H1 (cell line): Measurements from ENCODE around the gene TMEM92. TPM values are rescaled to one million over a fixed set of nuclear protein-coding genes. Genes with fewer than 3 reads are reported as not detected.

Experiments used
- CBX5 ChIP-seq: fragments of 300-800, 300-1000 bp; sonication (generic); IDR thresholded peaks from 2 replicates; pipeline ENCODE4 v1.7.1; 2016; ENCODE audit warnings: antibody characterized with exemption, low read length, low read depth
- CHD7 ChIP-seq: fragments of 300-600 bp; sonication (generic); IDR thresholded peaks from 2 replicates; pipeline ENCODE4 v1.7.1; 2012; ENCODE audit warnings: low read length, moderate library complexity, mild to moderate bottlenecking, inconsistent platforms; ENCODE audit not compliant: insufficient replicate concordance
- CTBP2 ChIP-seq: IDR thresholded peaks from 2 replicates; pipeline ENCODE4 v1.7.0; 2011; ENCODE audit warnings: borderline replicate concordance, mild to moderate bottlenecking, moderate library complexity, mixed read lengths, low read length; ENCODE audit not compliant: insufficient read depth, insufficient read length
- GABPA ChIP-seq: IDR thresholded peaks from 2 replicates; pipeline ENCODE4 v1.6.1; 2011; ENCODE audit warnings: mild to moderate bottlenecking, low read length, moderate library complexity, borderline replicate concordance; ENCODE audit not compliant: insufficient read depth
- NANOG ChIP-seq: IDR thresholded peaks from 2 replicates; pipeline ENCODE4 v1.6.1; 2011; ENCODE audit warnings: low read length, low read depth, mild to moderate bottlenecking, inconsistent platforms; ENCODE audit not compliant: insufficient read depth, poor library complexity, severe bottlenecking
- NRF1 ChIP-seq: IDR thresholded peaks from 2 replicates; pipeline ENCODE4 v1.6.1; 2011; ENCODE audit warnings: mild to moderate bottlenecking, low read depth, low read length, improper control_type of control experiment
- RAD21 ChIP-seq, 2 experiments: IDR thresholded peaks in 1 of 2; conservative IDR thresholded peaks in 1 of 2; 2 replicates each; pipeline ENCODE4 v1.6.1; 2011; ENCODE audit warnings: low read depth in 2 of 2, low read length in 2 of 2, improper control_type of control experiment in 1 of 2, inconsistent platforms in 1 of 2, mild to moderate bottlenecking in 1 of 2, moderate library complexity in 1 of 2
- SP2 ChIP-seq: IDR thresholded peaks from 2 replicates; pipeline ENCODE4 v1.6.1; 2012; ENCODE audit warnings: mild to moderate bottlenecking, low read length, inconsistent platforms
- USF2 ChIP-seq: IDR thresholded peaks from 2 replicates; pipeline ENCODE4 v1.6.1; 2011; ENCODE audit warnings: low read length, improper control_type of control experiment
- YY1 ChIP-seq: IDR thresholded peaks from 2 replicates; pipeline ENCODE4 v1.6.1; 2011; ENCODE audit warnings: low read depth, mild to moderate bottlenecking, low read length
- polyA plus RNA-seq, 7 experiments: library from polyadenylated mRNA; depleted of rRNA in 3 of 7; stranded (reverse) in 5 of 7; unstranded in 2 of 7; fragments of >200 nt in 5 of 7; fragments of 200-250 nt in 2 of 7; gene quantifications; 1 replicate in 5 of 7; 2 replicates in 1 of 7; 4 replicates in 1 of 7; pipeline versions ENCODE4 v1.2.1 to v1.2.3, GENCODE V29; 2011 to 2013; ENCODE audit warnings: missing spikeins in 2 of 7, mixed read lengths in 2 of 7
- total RNA-seq: library from RNA; stranded (reverse); fragmentation: NEBNext Ultra II Directional; extraction: Animal tissue kit (Norgen Biotek cat#: 25700); gene quantifications from 2 replicates; pipeline ENCODE4 v1.2.1, GENCODE V29; 2021

TMEM92 gene
- total and polyA plus RNA-seq, 2 of the 8 experiments (the other 6 are each of a cell fraction or from before 2014, with no cell fraction given): 11.9 to 24.8 TPM

- TF ChIP-seq CHD7 (no peak), CTBP2 (no peak), NRF1 (no peak), NANOG (no peak), CBX5 (no peak), SP2 (no peak), RAD21 (IDR thresholded peaks at IDR 0.05 in 1 of 2, conservative IDR thresholded peaks at IDR 0.05 in 1 of 2; ENCODE audit: low read depth in 2 of 2, low read length in 2 of 2) (no peak), USF2 (no peak), YY1 (no peak), GABPA (no peak)
Measured at GRCh38 chr17:50325906-50326305, 51.6 kb downstream of the TMEM92 start (continued).
